HG03575 (cell line): ENCODE results near the gene ZNF789.
"Not testable (repeated sequence)": the region's sequence is repeated elsewhere in the genome, so short reads cannot be mapped to it uniquely, and the experiment has no call there.

Experiments used
- ATAC-seq: cut with Tn5 transposase; IDR thresholded peaks from one replicate; pipeline ENCODE4 v1.9.1; 2021; ENCODE audit not compliant: unreplicated experiment, insufficient number of reproducible peaks, low FRiP score; ENCODE audit errors: extremely low read depth

ZNF789 gene

DNA sequence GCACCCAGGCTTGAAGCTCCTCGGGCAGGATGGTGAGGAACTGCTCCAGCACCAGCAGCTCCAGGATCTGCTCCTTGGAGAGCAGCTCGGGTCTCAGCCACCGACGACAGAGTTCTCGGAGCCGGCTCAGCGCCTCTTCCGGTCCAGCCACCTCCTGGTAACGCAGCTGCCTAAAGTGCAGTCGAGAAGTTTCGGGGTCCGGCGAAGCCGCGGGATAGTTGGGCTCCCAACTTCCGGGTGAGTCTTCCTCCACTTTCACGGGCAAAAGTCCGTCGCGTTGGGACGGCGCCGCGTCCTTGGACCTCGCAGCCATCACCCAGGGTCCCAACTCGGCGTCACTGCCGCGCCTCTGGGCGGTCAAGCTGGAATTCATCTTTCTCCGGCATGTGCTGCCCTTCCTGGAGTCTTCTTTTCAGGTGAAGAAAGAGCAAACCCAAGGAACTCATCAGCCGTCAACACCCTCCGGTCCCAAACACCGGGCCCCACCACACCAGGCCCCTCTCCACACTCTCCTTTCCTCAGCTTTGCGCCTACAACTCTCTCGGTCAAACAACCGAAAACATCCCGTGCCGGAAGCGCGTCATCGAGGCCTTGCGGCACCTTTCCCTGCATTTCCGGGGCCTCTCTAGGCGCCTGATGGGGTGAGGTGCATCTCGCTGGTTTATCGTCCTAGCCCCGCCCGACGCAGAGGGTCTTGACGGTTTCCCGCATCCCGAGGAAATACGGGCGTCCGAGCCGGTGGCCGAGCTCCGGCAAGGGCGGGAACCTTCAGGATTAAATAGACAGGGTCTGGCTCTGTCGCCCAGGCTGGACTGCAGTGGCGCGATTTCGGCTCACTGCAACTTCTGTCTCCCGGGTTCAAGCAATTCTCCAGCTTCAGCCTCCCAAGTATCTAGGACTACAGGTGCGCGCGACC is 27.3 kb downstream of the ZNF789 start, which contains the start of gene ZNF394:
ZNF394 (minus strand) TSS at position 561 of the 916 bp plus-strand sequence; CDS start at position 373, 188 bp downstream.
- no peak for ATAC-seq

DNA sequence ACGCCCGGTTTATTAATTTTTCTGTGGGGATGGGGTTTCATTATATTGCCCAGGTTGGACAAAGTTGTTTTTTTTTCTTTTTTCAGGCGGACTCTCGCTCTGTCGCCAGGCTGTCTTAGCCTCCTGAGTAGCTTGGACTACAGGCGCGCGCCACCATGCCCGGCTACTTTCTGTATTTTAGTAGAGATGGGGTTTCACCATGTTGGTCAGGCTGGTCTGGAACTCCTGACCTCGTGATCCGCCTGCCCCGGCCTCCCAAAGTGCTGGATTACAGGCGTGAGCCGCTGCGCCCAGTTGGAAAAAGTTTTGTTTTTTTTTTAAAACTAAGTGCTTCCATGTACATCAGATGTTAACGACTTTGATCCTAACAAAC is 27.9 kb downstream of the ZNF789 start:
- ATAC-seq, result no peak

DNA sequence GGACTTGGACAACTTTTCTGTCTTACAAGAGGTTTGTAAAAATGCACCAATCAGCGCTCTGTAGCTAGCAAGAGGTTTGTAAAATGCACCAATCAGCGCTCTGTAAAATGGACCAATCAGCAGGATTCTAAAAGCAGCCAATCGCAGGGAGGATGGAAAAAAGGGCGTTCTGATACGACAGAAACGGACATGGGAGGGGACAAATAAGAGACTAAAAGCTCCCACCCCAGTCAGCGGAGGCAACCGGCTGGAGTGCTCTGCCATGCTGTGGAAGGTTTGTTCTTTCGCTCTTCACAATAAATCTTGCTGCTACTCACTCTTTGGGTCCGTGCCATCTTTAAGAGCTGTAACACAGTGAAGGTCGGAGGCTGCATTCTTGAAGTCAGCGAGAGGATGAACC is 28.5 kb downstream of the ZNF789 start:
- not testable (repeated sequence) for ATAC-seq

DNA sequence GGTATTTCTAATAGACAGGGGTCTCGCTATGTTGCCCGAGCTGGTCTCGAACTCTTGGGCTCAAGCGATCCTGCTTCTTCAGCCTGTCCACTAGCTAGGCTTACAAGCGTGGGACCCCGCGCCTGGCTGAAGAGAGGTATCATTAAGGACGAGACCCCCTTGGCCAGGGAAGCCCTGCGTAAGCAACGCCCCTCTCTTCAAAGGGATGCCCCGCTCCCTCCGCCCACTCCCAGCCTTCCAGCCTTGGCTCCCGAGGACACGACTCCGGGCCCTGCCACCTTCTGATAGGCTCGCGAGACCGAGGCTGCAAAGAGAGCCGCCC is 31.6 kb downstream of the ZNF789 start:
- no peak for ATAC-seq

DNA sequence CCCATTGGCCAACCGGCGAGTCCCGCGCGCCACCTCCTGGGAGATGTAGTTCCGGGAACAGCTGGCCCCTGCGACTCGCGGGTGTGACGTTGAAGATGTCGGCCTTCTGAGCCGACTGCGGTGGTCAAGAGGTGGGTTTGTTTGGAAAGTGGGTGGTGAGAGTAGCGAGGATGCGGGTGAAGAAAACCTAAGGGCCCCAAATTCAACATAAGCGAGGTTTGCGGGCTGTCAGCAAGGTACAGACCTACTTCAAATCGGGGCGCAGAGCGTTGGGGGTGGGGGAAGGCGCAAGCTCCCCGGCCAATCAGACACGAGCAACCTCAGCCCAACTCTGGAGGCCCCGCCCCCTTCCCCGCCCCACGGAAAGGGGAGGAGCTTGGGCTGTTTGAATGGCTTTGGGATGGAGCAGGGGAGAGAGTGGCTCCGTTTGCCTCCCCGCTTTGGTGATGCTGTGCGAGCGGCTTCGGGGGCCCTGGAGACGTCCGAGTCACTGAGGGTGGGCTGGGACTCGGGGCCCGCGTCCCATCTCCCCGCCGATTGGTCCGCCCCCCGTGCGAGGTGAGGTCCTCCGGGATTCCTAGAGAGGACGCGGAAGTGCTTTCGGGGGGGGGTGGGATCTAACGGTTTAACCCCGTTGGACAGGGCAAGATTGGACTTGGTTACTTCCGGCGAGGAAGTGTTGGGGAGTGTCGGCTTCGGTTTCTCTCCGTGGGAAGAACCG is 32.1 kb downstream of the ZNF789 start, which contains the start of gene ZKSCAN5:
ZKSCAN5 (plus strand) TSS at position 60 of the 721 bp plus-strand sequence. CDS start 1,383 bp downstream, outside the sequence.
- peak; percentile 38 for ATAC-seq

DNA sequence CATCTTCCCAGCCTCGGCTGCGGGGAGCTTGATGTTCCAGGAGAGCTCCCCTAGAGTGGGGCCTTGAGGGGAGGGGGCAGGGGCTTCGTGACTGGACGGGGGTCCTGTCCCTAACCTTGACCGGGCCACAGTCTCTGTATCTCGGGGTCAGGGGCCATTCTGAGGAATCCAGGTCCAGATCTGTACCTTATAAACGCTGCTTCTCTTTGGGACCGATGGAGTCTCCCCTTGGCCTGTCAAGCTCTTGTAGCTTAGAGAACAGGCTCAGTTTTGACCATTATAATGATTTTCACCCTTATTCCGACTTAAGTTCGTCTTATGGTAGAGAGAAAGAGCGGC is 32.6 kb downstream of the ZNF789 start:
- ATAC-seq, result no peak

DNA sequence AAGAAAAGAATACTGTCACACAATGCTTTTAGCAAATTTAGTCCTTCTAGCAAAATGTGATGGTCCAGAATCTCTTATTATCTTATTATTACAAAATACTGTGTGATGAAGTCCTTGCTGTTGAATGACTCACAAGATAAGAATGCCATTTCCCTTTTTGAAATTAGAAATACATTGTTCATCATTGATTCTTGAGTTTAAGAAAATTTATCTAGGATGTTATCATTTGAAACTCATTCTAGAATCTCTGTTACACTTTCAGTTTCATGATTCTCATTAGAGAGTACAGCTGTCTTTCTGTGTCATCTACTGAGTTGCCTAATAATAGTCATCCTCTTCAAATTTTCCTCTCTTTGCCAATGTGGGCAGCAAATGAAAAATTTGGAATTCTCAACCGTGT is 41.4 kb downstream of the ZNF789 start:
- no peak for ATAC-seq

DNA sequence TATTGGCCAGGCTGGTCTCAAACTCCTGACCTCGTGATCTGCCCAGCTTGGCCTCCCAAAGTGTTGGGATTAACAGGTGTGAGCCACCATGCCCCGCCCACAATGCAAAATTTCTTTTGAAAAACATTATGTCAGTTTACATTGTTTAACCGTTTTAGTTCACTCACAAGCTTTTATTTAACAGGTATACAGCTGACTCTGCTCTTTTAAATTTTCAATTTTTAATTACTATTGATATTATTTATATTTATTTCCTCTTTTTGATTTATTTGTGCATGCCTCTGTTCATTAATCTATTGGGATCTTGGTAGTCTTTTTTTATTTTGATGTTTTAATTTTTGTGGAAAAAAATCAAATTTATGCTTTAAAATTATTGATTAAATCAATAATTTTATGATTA is 48.7 kb downstream of the ZNF789 start:
- no peak for ATAC-seq

DNA sequence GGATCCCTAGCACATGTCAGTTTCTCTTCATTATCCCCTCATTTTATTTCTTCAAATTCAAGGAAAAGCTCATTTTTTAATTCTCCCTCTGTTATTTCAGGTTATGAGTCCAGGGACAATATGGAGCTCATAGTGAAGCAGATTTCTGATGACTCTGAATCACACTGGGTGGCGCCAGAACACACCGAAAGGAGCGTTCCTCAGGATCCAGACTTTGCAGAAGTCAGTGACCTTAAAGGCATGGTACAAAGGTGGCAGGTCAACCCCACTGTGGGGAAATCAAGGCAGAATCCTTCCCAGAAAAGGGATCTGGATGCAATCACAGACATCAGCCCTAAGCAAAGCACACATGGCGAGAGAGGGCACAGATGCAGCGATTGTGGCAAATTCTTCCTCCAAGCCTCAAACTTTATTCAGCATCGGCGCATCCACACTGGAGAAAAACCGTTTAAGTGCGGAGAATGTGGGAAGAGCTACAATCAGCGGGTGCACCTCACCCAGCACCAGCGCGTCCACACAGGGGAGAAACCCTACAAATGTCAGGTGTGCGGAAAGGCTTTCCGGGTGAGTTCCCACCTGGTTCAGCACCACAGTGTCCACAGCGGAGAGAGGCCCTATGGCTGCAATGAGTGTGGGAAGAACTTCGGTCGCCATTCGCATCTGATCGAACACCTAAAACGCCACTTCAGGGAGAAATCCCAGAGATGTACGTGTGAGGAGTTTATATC is 53.2 kb downstream of the ZNF789 start:
- ATAC-seq, result no peak

DNA sequence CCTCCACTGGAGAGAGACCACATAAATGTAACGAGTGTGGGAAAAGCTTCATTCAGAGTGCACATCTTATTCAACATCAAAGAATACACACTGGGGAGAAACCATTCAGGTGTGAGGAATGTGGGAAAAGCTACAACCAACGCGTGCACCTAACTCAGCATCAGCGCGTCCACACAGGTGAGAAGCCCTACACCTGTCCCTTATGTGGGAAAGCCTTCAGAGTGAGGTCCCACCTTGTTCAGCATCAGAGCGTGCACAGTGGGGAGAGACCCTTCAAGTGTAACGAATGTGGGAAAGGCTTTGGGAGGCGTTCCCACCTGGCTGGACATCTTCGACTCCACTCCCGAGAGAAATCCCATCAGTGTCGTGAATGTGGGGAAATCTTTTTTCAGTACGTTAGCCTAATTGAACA is 58.7 kb downstream of the ZNF789 start:
- no peak for ATAC-seq

DNA sequence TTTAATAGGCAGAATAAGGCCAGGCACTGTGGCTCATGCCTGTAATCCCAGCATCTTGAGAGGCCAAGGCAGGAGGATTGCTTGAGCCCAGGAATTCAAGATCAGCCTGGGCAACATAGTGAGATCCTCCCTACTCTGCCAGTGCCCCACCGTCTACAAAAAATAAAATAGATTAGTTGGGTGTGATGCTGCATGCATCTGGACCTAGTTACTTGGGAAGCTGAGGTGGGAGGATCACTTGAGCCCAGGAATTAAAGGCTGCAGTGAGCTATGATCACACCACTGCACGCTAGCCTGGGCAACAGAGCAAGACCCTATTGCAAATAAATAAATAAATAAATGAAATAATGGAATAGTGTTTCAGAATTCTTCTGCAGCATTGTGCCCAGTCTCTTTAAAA is 63.0 kb downstream of the ZNF789 start:
- ATAC-seq, result no peak
